AG09309 (cell line): Measurements from ENCODE around the gene NUDT16L1.

Experiments
- DNase-seq: peaks from one replicate; pipeline ENCODE4 v3.0.0-alpha.2; 2010; ENCODE audit warnings: low read depth
- H3K4me3 ChIP-seq: 2 replicates; pipeline ENCODE4 v1.5.1; 2011; ENCODE audit warnings: mild to moderate bottlenecking, low read depth, low read length, moderate library complexity; ENCODE audit not compliant: control insufficient read depth
- TF ChIP-seq, protein P1 (sequence below): IDR thresholded peaks from 2 replicates; pipeline ENCODE4 v1.5.1; 2011; ENCODE audit warnings: mild to moderate bottlenecking, low read depth, low read length, inconsistent platforms; ENCODE audit not compliant: insufficient read depth, control insufficient read depth; ENCODE audit errors: missing control alignments

Gene NUDT16L1

GRCh38 chr16:4679156-4679849 is 14.1 kb upstream of the NUDT16L1 start:
- H3K4me3 ChIP-seq: no peak overlapping the region
- TF ChIP-seq, protein P1, sequence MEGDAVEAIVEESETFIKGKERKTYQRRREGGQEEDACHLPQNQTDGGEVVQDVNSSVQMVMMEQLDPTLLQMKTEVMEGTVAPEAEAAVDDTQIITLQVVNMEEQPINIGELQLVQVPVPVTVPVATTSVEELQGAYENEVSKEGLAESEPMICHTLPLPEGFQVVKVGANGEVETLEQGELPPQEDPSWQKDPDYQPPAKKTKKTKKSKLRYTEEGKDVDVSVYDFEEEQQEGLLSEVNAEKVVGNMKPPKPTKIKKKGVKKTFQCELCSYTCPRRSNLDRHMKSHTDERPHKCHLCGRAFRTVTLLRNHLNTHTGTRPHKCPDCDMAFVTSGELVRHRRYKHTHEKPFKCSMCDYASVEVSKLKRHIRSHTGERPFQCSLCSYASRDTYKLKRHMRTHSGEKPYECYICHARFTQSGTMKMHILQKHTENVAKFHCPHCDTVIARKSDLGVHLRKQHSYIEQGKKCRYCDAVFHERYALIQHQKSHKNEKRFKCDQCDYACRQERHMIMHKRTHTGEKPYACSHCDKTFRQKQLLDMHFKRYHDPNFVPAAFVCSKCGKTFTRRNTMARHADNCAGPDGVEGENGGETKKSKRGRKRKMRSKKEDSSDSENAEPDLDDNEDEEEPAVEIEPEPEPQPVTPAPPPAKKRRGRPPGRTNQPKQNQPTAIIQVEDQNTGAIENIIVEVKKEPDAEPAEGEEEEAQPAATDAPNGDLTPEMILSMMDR: no peak
- no peak for DNase-seq

- TF ChIP-seq, protein P1: no peak
- no peak for DNase-seq
- H3K4me3 ChIP-seq: no peak overlapping the region
These were observed 13.3 kb upstream of the NUDT16L1 start for GRCh38 chr16:4679850-4680636.

DNA sequence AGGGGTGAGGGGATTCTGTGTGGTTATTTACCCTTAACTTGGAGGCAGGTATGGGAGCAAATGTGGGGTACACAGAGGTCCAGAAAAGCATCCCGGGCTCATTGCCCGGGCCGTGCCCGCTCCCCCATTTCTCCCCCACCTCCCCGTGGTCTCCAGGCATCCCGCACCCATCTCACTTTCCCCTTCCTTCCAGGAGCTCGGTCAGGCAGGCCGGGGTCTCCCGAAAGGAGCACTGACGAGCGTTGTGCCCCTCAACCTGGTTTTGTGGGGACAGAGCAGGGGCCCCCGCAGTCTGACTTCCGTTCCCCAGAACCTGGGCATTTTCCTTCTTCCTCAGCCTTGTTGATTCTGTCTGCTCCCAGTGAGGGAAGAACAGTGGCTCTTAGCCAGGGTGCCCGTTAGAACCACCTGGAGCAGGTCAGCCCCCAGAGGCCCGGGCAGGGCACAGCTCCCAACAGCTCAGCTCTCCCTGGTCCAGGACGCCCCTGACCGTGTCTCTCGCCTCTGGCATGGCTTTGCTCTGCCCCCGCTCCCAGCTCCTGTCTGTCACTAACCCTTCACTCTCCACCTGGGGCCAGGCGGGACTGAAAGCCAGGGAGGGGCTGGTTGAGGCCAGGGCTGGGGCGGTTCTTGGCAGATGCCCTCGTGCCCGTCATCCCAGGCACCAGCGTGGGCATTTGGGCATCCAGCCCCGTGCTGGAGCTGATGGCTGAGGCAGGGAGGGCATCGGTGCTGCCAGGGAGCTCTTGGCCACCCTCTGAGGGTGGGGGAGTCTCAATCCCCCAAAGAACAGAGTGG is 12.5 kb upstream of the NUDT16L1 start:
- DNase-seq: no peak
- TF ChIP-seq, protein P1: no peak
- no peak overlapping the region for H3K4me3 ChIP-seq

- no peak for DNase-seq
- TF ChIP-seq, protein P1: no peak
- no peak overlapping the region for H3K4me3 ChIP-seq
These were observed 11.8 kb upstream of the NUDT16L1 start for GRCh38 chr16:4681471-4682083.

GRCh38 chr16:4682084-4682591 is 11.2 kb upstream of the NUDT16L1 start:
- DNase-seq: no peak
- no peak overlapping the region for H3K4me3 ChIP-seq

More at GRCh38 chr16:4682084-4682591, 11.2 kb upstream of the NUDT16L1 start:
- TF ChIP-seq, protein P1: no peak
